ENCODE data around the gene HAPLN1.

The HAPLN1 gene

DNA sequence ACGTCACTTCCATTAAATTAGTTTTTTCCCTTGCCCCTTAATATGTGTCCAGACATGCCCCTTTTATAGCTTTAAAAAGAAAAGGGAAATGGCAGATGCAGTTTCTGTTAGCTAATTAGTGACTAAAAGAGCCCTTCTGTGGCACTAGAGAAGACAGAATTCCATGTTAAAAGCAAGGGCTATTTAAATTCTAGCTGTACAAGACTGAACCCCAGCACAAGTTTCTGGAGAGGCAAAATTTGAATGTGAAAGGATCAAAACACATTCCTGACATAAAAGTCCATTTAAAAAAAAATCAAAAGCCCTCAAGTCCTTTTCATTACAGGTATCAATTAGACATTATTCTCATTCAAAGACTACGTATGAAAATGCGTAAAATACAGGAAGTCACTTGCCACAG, 78.7 kb downstream of the HAPLN1 start:
- no peak for DNase-seq (ENCODE audit: low spot score)

DNA sequence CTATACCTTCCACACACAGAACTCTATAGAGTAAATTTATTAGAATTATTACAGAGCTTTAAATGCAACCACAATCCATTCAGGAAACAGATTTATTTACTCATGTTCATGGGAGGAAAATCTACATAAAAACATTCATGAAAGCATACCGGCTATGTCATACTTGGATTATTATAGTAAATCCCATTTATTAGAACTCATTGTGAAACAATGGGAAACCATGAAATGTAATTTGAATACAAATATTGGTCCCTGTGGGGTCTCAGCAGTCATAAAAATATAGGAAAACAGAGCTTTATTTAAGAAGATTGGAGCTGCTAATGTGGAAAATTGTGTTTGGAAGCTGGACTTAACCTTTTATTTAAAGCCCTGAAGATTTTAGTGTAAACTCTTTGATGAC, 80.7 kb downstream of the HAPLN1 start:
- no peak for DNase-seq (ENCODE audit: low spot score)

DNA sequence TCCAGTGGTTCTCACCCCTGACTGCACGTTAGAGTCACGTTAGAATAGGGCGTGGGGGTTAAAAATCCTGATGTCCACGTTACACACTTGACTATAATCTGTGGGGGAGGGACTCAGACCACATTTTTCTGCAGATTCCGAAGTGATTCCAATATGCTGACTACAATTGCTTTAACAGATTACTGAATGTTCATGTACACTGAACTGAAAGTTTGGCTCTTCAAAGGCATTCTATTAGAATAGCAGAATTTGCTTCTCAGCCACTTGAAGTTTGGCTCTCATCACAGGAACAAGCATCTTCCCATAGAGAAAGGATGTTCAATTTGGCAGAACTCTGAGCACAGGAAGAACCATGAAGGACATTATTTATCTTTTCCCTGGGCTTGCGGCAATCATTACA, 84.5 kb downstream of the HAPLN1 start:
- DNase-seq (ENCODE audit: low spot score), result peak; percentile 15

DNA sequence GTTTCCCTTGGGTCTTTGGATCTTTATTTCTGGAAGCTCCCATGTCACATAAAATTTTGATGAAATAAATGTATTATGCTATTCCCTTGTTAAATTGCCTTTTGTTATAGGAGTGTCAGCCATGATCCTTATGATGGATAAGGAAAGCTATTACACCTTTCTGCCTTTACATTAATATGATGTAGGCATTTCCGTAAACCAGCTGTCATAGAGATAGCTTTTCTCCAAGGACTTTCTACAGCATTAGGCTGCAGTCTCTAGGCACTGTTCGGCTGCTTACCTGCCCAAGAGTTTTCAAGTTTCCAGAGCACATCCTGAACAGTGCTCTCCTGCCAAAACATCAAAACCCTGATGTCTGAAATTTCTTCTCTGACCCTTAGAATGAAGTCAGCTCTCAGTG, 87.4 kb downstream of the HAPLN1 start:
- DNase-seq (ENCODE audit: low spot score), result no peak

DNA sequence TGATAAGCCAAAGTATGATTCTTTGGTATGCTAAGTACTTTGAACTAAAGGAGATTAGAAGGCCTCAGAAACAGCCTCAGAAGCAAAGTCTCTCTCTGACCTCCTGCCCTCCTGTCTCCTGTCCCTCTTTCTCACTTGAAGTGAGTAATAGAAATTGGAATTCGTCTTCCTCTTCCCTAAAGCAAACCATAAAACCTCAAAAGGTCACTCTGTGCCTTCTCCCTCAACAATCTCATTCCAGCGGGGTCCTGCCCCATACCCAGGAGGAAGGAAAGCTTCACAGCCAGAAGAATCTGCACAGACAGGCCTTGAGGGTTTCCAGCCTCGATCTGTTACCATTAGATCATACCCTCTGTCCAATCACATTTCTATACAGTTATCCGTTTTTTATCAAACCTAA, 87.8 kb downstream of the HAPLN1 start:
- peak; percentile 10 for DNase-seq (ENCODE audit: low spot score)

DNA sequence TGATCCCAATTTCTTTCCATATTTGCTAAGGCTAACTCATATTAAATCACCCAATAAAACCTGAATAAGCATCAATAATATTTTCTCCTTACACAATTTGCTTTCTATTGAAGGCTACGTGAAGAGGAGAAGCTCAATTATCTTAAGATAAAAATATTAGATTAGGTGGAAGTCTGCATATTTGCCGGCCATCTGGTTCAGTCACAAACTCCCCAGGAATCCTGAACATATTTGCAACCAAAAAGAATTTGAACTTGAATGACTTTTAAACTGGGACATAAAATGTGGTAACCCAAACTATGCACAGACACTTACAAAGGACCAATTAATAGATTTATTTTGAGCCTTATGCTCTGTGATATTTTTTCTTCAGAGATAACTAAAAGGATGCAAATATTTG, 92.3 kb downstream of the HAPLN1 start:
- DNase-seq (ENCODE audit: low spot score), result peak; percentile 30

DNA sequence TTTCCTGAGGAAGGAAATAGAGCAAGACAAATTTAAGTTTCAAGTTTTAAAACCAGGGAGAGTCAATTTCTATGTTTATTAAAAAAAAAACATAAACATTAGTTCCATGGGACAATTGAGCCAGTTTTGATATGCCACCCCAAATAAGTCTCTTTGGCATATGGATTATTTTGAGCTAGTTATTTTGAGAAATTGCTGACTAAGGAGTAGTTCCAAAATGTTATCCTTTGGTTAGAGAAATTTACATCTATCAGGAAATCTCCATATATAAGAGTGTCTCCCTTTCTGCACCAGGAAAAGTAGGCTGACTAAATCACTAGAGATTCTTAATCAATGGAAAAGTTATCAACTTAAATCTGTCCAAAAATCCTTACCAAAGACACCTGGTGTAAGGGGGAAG, 105.8 kb downstream of the HAPLN1 start:
- DNase-seq (ENCODE audit: low spot score), result no peak

DNA sequence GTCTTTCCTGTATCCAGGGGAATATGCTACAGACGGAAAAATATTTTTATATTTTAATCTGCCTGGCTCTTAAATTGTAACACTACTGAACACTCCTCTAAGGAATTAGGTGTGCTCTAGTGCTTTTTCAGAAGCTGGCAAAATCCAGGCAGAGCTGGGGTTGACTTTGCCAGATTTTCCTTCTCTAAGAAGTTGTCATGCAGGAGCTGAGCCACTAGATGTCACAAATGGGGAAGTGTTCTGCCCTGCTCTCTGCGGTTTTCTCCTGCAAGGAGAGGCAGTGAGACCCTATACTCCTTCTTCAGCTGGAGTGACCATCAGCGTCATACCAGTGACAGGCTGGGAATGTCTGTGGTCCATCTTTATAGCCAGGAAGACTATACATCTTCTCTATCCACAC, 112.5 kb downstream of the HAPLN1 start:
- DNase-seq (ENCODE audit: low spot score), result peak; percentile 60

DNA sequence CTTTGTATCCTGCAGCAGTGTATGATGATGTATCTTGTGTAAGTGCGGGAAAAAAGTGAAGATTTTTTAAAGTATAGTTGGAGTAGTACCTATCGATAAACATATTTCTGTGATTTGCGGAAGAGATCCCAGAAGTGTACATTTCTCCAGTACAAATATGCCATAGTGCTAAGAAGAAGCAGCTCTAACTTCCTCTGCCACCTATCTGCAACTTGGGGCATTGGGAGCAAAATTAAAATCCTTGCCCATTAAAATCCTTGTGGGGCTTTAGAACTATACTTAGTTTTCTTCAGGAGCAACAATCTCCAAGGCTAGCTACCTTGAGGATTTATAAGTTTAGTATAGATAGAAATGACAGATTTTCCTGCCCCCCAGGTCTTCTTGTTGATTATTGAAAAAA, 125.4 kb downstream of the HAPLN1 start:
- DNase-seq (ENCODE audit: low spot score), result no peak

DNA sequence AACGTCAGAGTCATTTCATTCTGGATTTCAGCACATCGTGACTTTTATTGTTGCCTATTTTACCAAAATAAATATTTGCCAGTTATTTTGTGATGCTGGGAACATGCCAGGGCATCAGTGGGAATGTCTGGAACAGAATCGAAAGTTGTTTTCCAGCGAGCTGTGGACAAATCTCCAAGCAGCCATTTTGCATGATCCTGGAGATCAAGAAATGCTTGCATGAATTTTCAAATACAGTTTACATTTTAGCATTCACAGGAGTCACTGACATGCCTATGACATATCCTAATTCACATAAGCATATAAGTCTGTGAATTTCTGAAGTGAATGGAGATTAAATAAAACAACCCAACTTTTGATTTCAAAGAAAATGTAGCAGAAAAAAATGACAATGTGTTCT, 129.7 kb downstream of the HAPLN1 start:
- no peak for DNase-seq (ENCODE audit: low spot score)

DNA sequence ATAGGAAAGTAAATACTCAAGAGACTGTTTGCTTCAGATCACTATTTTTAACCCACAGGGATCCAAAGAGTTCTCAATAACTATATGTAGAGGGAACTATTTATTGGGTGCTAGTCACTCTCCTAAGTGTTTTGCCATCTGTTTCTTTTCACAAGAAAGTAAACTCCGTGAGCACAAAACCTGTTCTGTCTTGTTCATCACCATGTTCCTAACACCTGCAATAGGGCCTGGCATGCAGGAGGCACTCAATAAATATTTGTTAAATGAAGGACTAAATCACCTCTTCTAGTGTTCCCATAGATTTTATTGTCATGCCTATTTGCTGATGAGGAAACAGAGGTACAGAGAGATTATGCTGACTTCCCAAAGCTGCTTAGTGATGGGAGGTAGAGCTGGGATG, 130.9 kb downstream of the HAPLN1 start:
- DNase-seq (ENCODE audit: low spot score), result no peak
